H1 (cell line): ENCODE results near the gene RNF212B.

ENCODE experiments used
- BCL11A ChIP-seq, 2 experiments: IDR thresholded peaks; one replicate each; pipeline ENCODE4 v1.6.1; 2011; ENCODE audit warnings: low read depth in 2 of 2, low read length in 2 of 2, mild to moderate bottlenecking in 2 of 2
- CTCF ChIP-seq, 3 experiments: IDR thresholded peaks; 1 replicate in 2 of 3; 2 replicates in 1 of 3; pipeline versions ENCODE4 v1.5.1 to v1.6.1; 2011; ENCODE audit warnings: low read length in 3 of 3, mild to moderate bottlenecking in 3 of 3, inconsistent platforms in 2 of 3, low read depth in 1 of 3, moderate library complexity in 1 of 3; ENCODE audit not compliant: insufficient read depth in 1 of 3; ENCODE audit errors: control extremely low read depth in 1 of 3
- EZH2 ChIP-seq: fragments of 200-600 bp; sonication (generic); IDR thresholded peaks from 2 replicates; pipeline ENCODE4 v1.7.1; 2012; ENCODE audit warnings: low read depth, mild to moderate bottlenecking, moderate library complexity, low read length, inconsistent platforms; ENCODE audit not compliant: severe bottlenecking
- HDAC2 ChIP-seq, 2 experiments: fragments of 300-600 bp in 1 of 2; sonication (generic) in 1 of 2; IDR thresholded peaks; 2 replicates each; pipeline ENCODE4 v1.6.1; 2011 to 2012; ENCODE audit warnings: low read depth in 2 of 2, low read length in 2 of 2, mild to moderate bottlenecking in 2 of 2, moderate library complexity in 2 of 2, borderline replicate concordance in 1 of 2, inconsistent platforms in 1 of 2
- HDAC6 ChIP-seq: IDR thresholded peaks from one replicate; pipeline ENCODE4 v1.7.1; 2012; ENCODE audit warnings: low read depth, mild to moderate bottlenecking, inconsistent platforms, low read length, moderate library complexity
- JUN ChIP-seq: IDR thresholded peaks from 2 replicates; pipeline ENCODE4 v1.6.1; 2011; ENCODE audit warnings: low read depth, mild to moderate bottlenecking, improper control_type of control experiment, low read length
- MAX ChIP-seq: IDR thresholded peaks from 2 replicates; pipeline ENCODE4 v1.6.1; 2012; ENCODE audit warnings: inconsistent platforms
- POLR2A ChIP-seq, 2 experiments: IDR thresholded peaks; 1 replicate in 1 of 2; 2 replicates in 1 of 2; pipeline ENCODE4 v1.6.1; 2011; ENCODE audit warnings: low read depth in 2 of 2, low read length in 2 of 2, mild to moderate bottlenecking in 2 of 2; ENCODE audit errors: control extremely low read depth in 1 of 2
- POLR2AphosphoS5 ChIP-seq: IDR thresholded peaks from 2 replicates; pipeline ENCODE4 v1.6.1; 2011; ENCODE audit warnings: low read depth, low read length
- RAD21 ChIP-seq, 2 experiments: IDR thresholded peaks in 1 of 2; conservative IDR thresholded peaks in 1 of 2; 2 replicates each; pipeline ENCODE4 v1.6.1; 2011; ENCODE audit warnings: low read depth in 2 of 2, low read length in 2 of 2, improper control_type of control experiment in 1 of 2, inconsistent platforms in 1 of 2, mild to moderate bottlenecking in 1 of 2, moderate library complexity in 1 of 2
- TAF1 ChIP-seq: IDR thresholded peaks from 2 replicates; pipeline ENCODE4 v1.6.1; 2011; ENCODE audit warnings: mild to moderate bottlenecking, low read depth, low read length
- ZNF274 ChIP-seq: IDR thresholded peaks from 2 replicates; pipeline ENCODE4 v1.7.0; 2012; ENCODE audit warnings: low read length, borderline replicate concordance; ENCODE audit errors: extremely low read depth

DNA sequence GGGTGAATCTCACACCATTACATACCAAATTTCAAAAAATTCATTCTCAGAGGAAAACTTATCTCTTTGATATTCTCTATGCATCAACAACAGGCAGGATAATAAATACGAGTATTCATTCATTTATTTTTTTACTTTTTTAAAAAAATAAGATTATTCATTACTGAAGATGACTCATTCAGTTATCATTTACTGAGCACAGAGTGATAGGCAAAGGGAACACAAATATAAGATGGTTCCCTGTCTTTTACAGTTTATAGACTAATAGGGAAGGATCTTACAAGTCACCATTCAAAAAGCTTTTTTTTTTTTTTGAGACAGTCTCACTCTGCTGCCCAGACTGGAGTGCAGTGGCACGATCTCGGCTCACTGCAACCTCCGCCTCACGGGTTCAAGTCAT lies 78.6 kb downstream of the RNF212B start:
- TF ChIP-seq TAF1 (no peak), CTCF (IDR thresholded peaks at IDR 0.05; ENCODE audit: control extremely low read depth in 1 of 3, insufficient read depth in 1 of 3, low read depth in 1 of 3, low read length in 3 of 3) (no peak), EZH2 (no peak), POLR2A (IDR thresholded peaks at IDR 0.05; ENCODE audit: control extremely low read depth in 1 of 2, low read depth in 2 of 2, low read length in 2 of 2) (no peak), MAX (no peak), POLR2AphosphoS5 (no peak), JUN (no peak), HDAC6 (no peak), RAD21 (IDR thresholded peaks at IDR 0.05 in 1 of 2, conservative IDR thresholded peaks at IDR 0.05 in 1 of 2; ENCODE audit: low read depth in 2 of 2, low read length in 2 of 2) (no peak), BCL11A (IDR thresholded peaks at IDR 0.05; ENCODE audit: low read depth in 2 of 2, low read length in 2 of 2) (no peak), HDAC2 (IDR thresholded peaks at IDR 0.05; ENCODE audit: borderline replicate concordance in 1 of 2, low read depth in 2 of 2, low read length in 2 of 2) (no peak), ZNF274 (no peak)
